Endothelial cell of umbilical vein (primary cell): ENCODE results near the gene GVQW3. TPM values are rescaled to one million over a fixed set of nuclear protein-coding genes. Genes with fewer than 3 reads are reported as not detected.

Experiments used
- BruUV-seq: library from RNA; stranded (reverse); fragments of 400-500 nt; replicated peaks from 2 replicates; lab custom pipeline; 2021; lab: Mats Ljungman, UMichigan
- CTCF ChIA-PET: fragments of 300-600, 350-600 bp; sonication (Branson Sonifier 250); formaldehyde crosslinking; loops from one replicate; lab custom pipeline; 2021; ENCODE audit warnings: antibody characterized with exemption, inconsistent platforms; lab: Charles Lee
- POLR2A ChIA-PET: fragments of 300-600, 350-600 bp; sonication (Branson Sonifier 250); formaldehyde crosslinking; loops from one replicate; lab custom pipeline; 2021; ENCODE audit warnings: antibody characterized with exemption, inconsistent platforms; lab: Charles Lee
- DNase-seq: peaks from one replicate; pipeline ENCODE4 v3.0.0-alpha.2; 2011; ENCODE audit warnings: low read depth, low spot score
- FAIRE-seq: peaks from 2 replicates; lab custom pipeline; 2011; peaks lifted over from hg19 to GRCh38; lab: Jason Lieb, UNC
- H2AFZ ChIP-seq: 2 replicates; pipeline ENCODE4 v1.6.0; 2012; ENCODE audit warnings: low read depth, low read length, control low read depth, inconsistent platforms
- H3K27ac ChIP-seq: 2 replicates; pipeline ENCODE4 v1.5.1; 2011; ENCODE audit warnings: low read depth, mild to moderate bottlenecking, control low read depth, low read length, moderate library complexity; ENCODE audit not compliant: insufficient read depth
- H3K27me3 ChIP-seq, 2 experiments: 2 replicates each; pipeline versions ENCODE4 v1.6.0 to v1.6.1; 2011; ENCODE audit warnings: low read length in 2 of 2, mixed read lengths in 1 of 2; ENCODE audit not compliant: control insufficient read depth in 2 of 2, insufficient read depth in 2 of 2
- H3K36me3 ChIP-seq, 2 experiments: 2 replicates in 1 of 2; 3 replicates in 1 of 2; pipeline ENCODE4 v1.5.1; 2011; ENCODE audit warnings: low read length in 2 of 2, mild to moderate bottlenecking in 1 of 2, moderate library complexity in 1 of 2; ENCODE audit not compliant: control insufficient read depth in 2 of 2, insufficient read depth in 2 of 2; ENCODE audit errors: extremely low read depth in 1 of 2
- H3K4me1 ChIP-seq: 3 replicates; pipeline ENCODE4 v1.5.1; 2011; ENCODE audit warnings: mild to moderate bottlenecking, low read length; ENCODE audit not compliant: control insufficient read depth, insufficient read depth; ENCODE audit errors: extremely low read depth
- H3K4me2 ChIP-seq: 2 replicates; pipeline ENCODE4 v1.6.1; 2011; ENCODE audit warnings: low read length, control low read depth, mixed read lengths; ENCODE audit not compliant: insufficient read depth
- H3K4me3 ChIP-seq, 3 experiments: fragments of 200-600 bp in 1 of 3; sonication (generic), shearing (Covaris generic) in 1 of 3; replicated peaks in 1 of 3; 2 replicates each; pipeline ENCODE4 v1.5.1; 2011 to 2016; ENCODE audit warnings: control low read depth in 3 of 3, low read length in 3 of 3, mild to moderate bottlenecking in 2 of 3, inconsistent platforms in 1 of 3, low read depth in 1 of 3, moderate library complexity in 1 of 3; ENCODE audit not compliant: insufficient read depth in 1 of 3
- H3K79me2 ChIP-seq: 2 replicates; pipeline ENCODE4 v1.6.0; 2012; ENCODE audit warnings: low read length, inconsistent platforms; ENCODE audit not compliant: control insufficient read depth, insufficient read depth
- H3K9ac ChIP-seq: replicated peaks from 2 replicates; pipeline ENCODE3; 2011; ENCODE audit warnings: low read length, control low read depth; ENCODE audit not compliant: insufficient read depth; ENCODE audit errors: extremely low read depth
- H3K9me1 ChIP-seq: replicated peaks from 3 replicates; pipeline ENCODE4 v1.6.0; 2011; ENCODE audit warnings: mild to moderate bottlenecking, low read length; ENCODE audit not compliant: control insufficient read depth, insufficient read depth; ENCODE audit errors: extremely low read depth
- H3K9me3 ChIP-seq: replicated peaks from 2 replicates; pipeline ENCODE4 v1.5.1; 2012; ENCODE audit warnings: low read length, inconsistent platforms; ENCODE audit not compliant: control insufficient read depth, insufficient read depth
- H4K20me1 ChIP-seq: replicated peaks from 2 replicates; pipeline ENCODE3; 2011; ENCODE audit warnings: mild to moderate bottlenecking, low read length; ENCODE audit not compliant: control insufficient read depth, insufficient read depth; ENCODE audit errors: extremely low read depth
- CTCF ChIP-seq, 2 donors: IDR thresholded peaks; 1 replicate in 1 of 2; 2 replicates in 1 of 2; pipeline ENCODE4 v1.5.1; 2011; ENCODE audit warnings: low read length in 2 of 2, mild to moderate bottlenecking in 2 of 2, moderate library complexity in 2 of 2, control low read depth in 1 of 2, inconsistent platforms in 1 of 2, low read depth in 1 of 2; ENCODE audit not compliant: insufficient read depth in 1 of 2; ENCODE audit errors: extremely low read depth in 1 of 2
- EZH2 ChIP-seq: IDR thresholded peaks from 2 replicates; pipeline ENCODE4 v1.6.1; 2012; ENCODE audit warnings: borderline replicate concordance, low read depth, mild to moderate bottlenecking, moderate library complexity, low read length, inconsistent platforms; ENCODE audit not compliant: severe bottlenecking
- FOS ChIP-seq: IDR thresholded peaks from 2 replicates; pipeline ENCODE4 v1.6.1; 2011; ENCODE audit warnings: mild to moderate bottlenecking, low read length, moderate library complexity, borderline replicate concordance; ENCODE audit not compliant: insufficient read depth
- GATA2 ChIP-seq: IDR thresholded peaks from 2 replicates; pipeline ENCODE4 v1.7.0; 2011; ENCODE audit warnings: low read depth, mild to moderate bottlenecking, moderate library complexity, mixed read lengths, low read length; ENCODE audit not compliant: insufficient read length, insufficient read depth
- JUN ChIP-seq: IDR thresholded peaks from 2 replicates; pipeline ENCODE4 v1.6.1; 2011; ENCODE audit warnings: borderline replicate concordance, low read depth; ENCODE audit not compliant: insufficient read length, insufficient read depth
- MAX ChIP-seq: IDR thresholded peaks from 2 replicates; pipeline ENCODE4 v1.6.1; 2011; ENCODE audit not compliant: insufficient read depth, insufficient read length
- MYC ChIP-seq: IDR thresholded peaks from one replicate; pipeline ENCODE4 v1.6.1; 2011; ENCODE audit warnings: mild to moderate bottlenecking, low read depth, low read length
- POLR2A ChIP-seq: IDR thresholded peaks from 2 replicates; pipeline ENCODE4 v1.6.1; 2012; ENCODE audit warnings: low read depth, mild to moderate bottlenecking, control low read depth, low read length
- POLR2AphosphoS5 ChIP-seq: IDR thresholded peaks from 2 replicates; pipeline ENCODE4 v1.6.1; 2012; ENCODE audit warnings: low read depth, mild to moderate bottlenecking, control low read depth, low read length, moderate library complexity; ENCODE audit not compliant: insufficient read depth
- dilution Hi-C: fragments of 300-500 bp; cut with MboI; formaldehyde crosslinking; loops from one replicate; pipeline ENCODE4 v1.15.0; 2019; ENCODE audit warnings: low sequenced_read_pairs; ENCODE audit not compliant: extremely low pct_ligation_motif_present
- intact Hi-C: fragments of 100-400 bp; cut with micrococcal nuclease; formaldehyde crosslinking; loops from one replicate; pipeline ENCODE4 v1.10.0; 2022
- polyA plus RNA-seq, 4 experiments: library from polyadenylated mRNA; depleted of rRNA in 3 of 4; stranded (reverse) in 3 of 4; unstranded in 1 of 4; fragments of >200 nt; gene quantifications; 2 replicates each; pipeline versions ENCODE4 v1.2.1 to v1.2.3, GENCODE V29; 2011 to 2012; ENCODE audit warnings: missing spikeins in 1 of 4
- total RNA-seq: library from RNA; stranded (reverse); gene quantifications from 2 replicates; pipeline ENCODE4 v1.2.3, GENCODE V29; 2021

Gene GVQW3
- total and polyA plus RNA-seq, 2 donors (not counting 3 experiments of a cell fraction or from before 2014, with no cell fraction given) = 1.0 to 2.8 TPM

- intact Hi-C loops = no loop called here
- DNase-seq (no peak), FAIRE-seq (no peak)
- Histone ChIP-seq H3K9ac (no peak overlapping the region), H3K27me3 (no peaks in the 10 kb centered on the region), H3K4me2 (no peak overlapping the region), H4K20me1 (peaks cover 2% of the 10 kb centered on the region), H3K36me3 (no peaks in the 10 kb centered on the region), H3K4me1 (no peaks in the 10 kb centered on the region), H2AFZ (no peak overlapping the region), H3K4me3 (no peak overlapping the region), H3K9me3 (no peaks in the 10 kb centered on the region), H3K79me2 (peaks cover 23% of the 10 kb centered on the region), H3K9me1 (no peaks in the 10 kb centered on the region), H3K27ac (no peak overlapping the region)
- TF ChIP-seq POLR2A (no peak), EZH2 (no peak), MAX (no peak), GATA2 (no peak), MYC (no peak), FOS (no peak), CTCF (IDR thresholded peaks at IDR 0.05; ENCODE audit: extremely low read depth in 1 of 2, insufficient read depth in 1 of 2, low read depth in 1 of 2, low read length in 2 of 2) (no peak), POLR2AphosphoS5 (no peak), JUN (no peak)
- no TSS peak for BruUV-seq
- dilution Hi-C loops = no loop called here
- CTCF ChIA-PET = interaction anchor here (0.7 kb wide), 1 partner anchor 210 kb away, joined by 3 read pairs; no protein-coding TSS in a partner anchor
- POLR2A ChIA-PET = no interaction called here
These were observed 19.3 kb upstream of the GVQW3 start for GRCh38 chr11:76361776-76362175.
